Activated CD4-positive, alpha-beta memory T cell treated with anti-CD3 and anti-CD28 coated beads, Interleukin-2, amount 10 ng/mL, durations not matched to agents 7 days and 5 days (primary cell): ENCODE results near the gene PPDPF. TPM values are rescaled to one million over a fixed set of nuclear protein-coding genes. Genes with fewer than 3 reads are reported as not detected.
"Not testable (repeated sequence)": the region's sequence is repeated elsewhere in the genome, so short reads cannot be mapped to it uniquely, and the experiment has no call there.

Source experiments
- CTCF ChIA-PET: fragments of 350-600 bp; sonication (Branson Sonifier 250); formaldehyde crosslinking; loops from one replicate; lab custom pipeline; 2021; ENCODE audit warnings: antibody characterized with exemption, inconsistent platforms; lab: Charles Lee
- POLR2A ChIA-PET: fragments of 350-600 bp; sonication (Branson Sonifier 250); formaldehyde crosslinking; loops from one replicate; lab custom pipeline; 2021; ENCODE audit warnings: antibody characterized with exemption; lab: Charles Lee
- DNase-seq: peaks from one replicate; pipeline ENCODE4 v3.0.0-alpha.2; 2020
- H3K27ac Mint-ChIP-seq: one replicate; pipeline ENCODE4 v1.8.0; 2021; ENCODE audit warnings: mild to moderate bottlenecking, mixed read lengths
- H3K27me3 Mint-ChIP-seq: one replicate; pipeline ENCODE4 v1.8.0; 2021; ENCODE audit warnings: mixed read lengths
- H3K36me3 Mint-ChIP-seq: one replicate; pipeline ENCODE4 v1.8.0; 2021; ENCODE audit warnings: low read depth, mixed read lengths
- H3K4me1 Mint-ChIP-seq: one replicate; pipeline ENCODE4 v1.8.0; 2021; ENCODE audit warnings: mixed read lengths
- H3K4me3 Mint-ChIP-seq: one replicate; pipeline ENCODE4 v1.8.0; 2021; ENCODE audit warnings: mild to moderate bottlenecking, mixed read lengths
- H3K9me3 Mint-ChIP-seq: one replicate; pipeline ENCODE4 v1.8.0; 2021; ENCODE audit warnings: mixed read lengths
- total RNA-seq, 2 experiments: library from RNA; stranded (reverse); gene quantifications; one replicate each; pipeline ENCODE4 v1.2.3, GENCODE V29; 2021

PPDPF gene
- total RNA-seq, 2 experiments from 2014 or later: 228 to 232 TPM

- Mint-ChIP-seq H3K27me3 (no peaks in the 10 kb centered on the region), H3K27ac (no peak overlapping the region), H3K4me3 (no peak overlapping the region), H3K36me3 (peaks cover 50% of the 10 kb centered on the region), H3K9me3 (no peaks in the 10 kb centered on the region), H3K4me1 (peaks cover 32% of the 10 kb centered on the region)
- no peak for DNase-seq
- ChIA-PET CTCF (interaction anchor here (0.5 kb wide), 1 partner anchor 10 kb away, joined by 4 read pairs; no protein-coding TSS in a partner anchor), POLR2A (interaction anchor here (1.2 to 2.8 kb wide), 4 partner anchors 8 to 28 kb away, joined by 3 to 18 read pairs (median 6); partner anchors contain the start of genes FNDC11, HELZ2 and PTK6)
These were observed 45.3 kb downstream of the PPDPF start for GRCh38 chr20:63565699-63566335.

GRCh38 chr20:63566395-63567135, 46.0 kb downstream of the PPDPF start:
- H3K27me3 Mint-ChIP-seq: no peaks in the 10 kb centered on the region
- H3K9me3 Mint-ChIP-seq: no peaks in the 10 kb centered on the region
- H3K36me3 Mint-ChIP-seq: peaks cover 42% of the 10 kb centered on the region
- H3K4me1 Mint-ChIP-seq: peaks cover 32% of the 10 kb centered on the region
- ChIA-PET CTCF (interaction anchor here (0.5 to 0.6 kb wide), 2 partner anchors 9 to 14 kb away, joined by 3 to 4 read pairs; no protein-coding TSS in a partner anchor), POLR2A (interaction anchor here (1.2 to 2.8 kb wide), 8 partner anchors 8 to 472 kb away, joined by 3 to 19 read pairs (median 5); partner anchors contain the start of genes HELZ2, PPDPF and PTK6)
- no peak overlapping the region for H3K4me3 Mint-ChIP-seq
- DNase-seq: no peak
- H3K27ac Mint-ChIP-seq: no peak overlapping the region

DNA sequence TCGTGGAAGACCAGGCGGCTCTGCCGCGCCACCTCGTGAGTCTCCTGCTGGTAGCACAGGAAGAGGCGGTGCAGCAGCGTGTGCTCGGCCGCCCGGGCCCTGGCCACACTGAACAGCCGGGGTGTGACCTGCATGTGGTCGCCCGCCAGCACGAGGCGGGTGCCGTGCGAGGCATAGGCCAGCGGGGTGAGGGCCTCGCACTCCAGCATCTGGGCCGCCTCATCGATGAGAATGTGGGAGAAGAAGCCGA, 46.5 kb downstream of the PPDPF start:
- Mint-ChIP-seq H3K36me3 (peaks cover 37% of the 10 kb centered on the region), H3K27me3 (no peaks in the 10 kb centered on the region), H3K4me1 (peaks cover 32% of the 10 kb centered on the region), H3K4me3 (no peak overlapping the region), H3K9me3 (no peaks in the 10 kb centered on the region), H3K27ac (peak overlapping the region; percentile 73)
- ChIA-PET POLR2A (interaction anchor here (0.7 to 2.8 kb wide), 15 partner anchors 12 to 471 kb away, joined by 3 to 19 read pairs (median 5); partner anchors contain the start of genes GMEB2, PPDPF, PTK6 and RTEL1), CTCF (interaction anchor here (0.6 to 2.4 kb wide), 3 partner anchors 14 to 75 kb away, joined by 3 to 10 read pairs (median 8); partner anchors contain the start of gene PTK6)
- DNase-seq: no peak

- ChIA-PET CTCF (interaction anchor here (2.2 to 2.4 kb wide), 2 partner anchors 30 to 74 kb away, joined by 8 to 10 read pairs; partner anchors contain the start of gene PTK6), POLR2A (interaction anchor here (0.7 to 2.8 kb wide), 18 partner anchors 13 to 471 kb away, joined by 3 to 19 read pairs (median 4); partner anchors contain the start of genes DNAJC5, GMEB2, PPDPF and PTK6)
- no peaks in the 10 kb centered on the region for H3K27me3 Mint-ChIP-seq
- H3K4me1 Mint-ChIP-seq: peaks cover 32% of the 10 kb centered on the region
- peak overlapping the region; percentile 73 for H3K27ac Mint-ChIP-seq
- DNase-seq: peak; percentile 76
- peaks cover 37% of the 10 kb centered on the region for H3K36me3 Mint-ChIP-seq
- H3K9me3 Mint-ChIP-seq: no peaks in the 10 kb centered on the region
- peak overlapping the region; percentile 63 for H3K4me3 Mint-ChIP-seq
These were observed 47.0 kb downstream of the PPDPF start for GRCh38 chr20:63567386-63568169.

DNA sequence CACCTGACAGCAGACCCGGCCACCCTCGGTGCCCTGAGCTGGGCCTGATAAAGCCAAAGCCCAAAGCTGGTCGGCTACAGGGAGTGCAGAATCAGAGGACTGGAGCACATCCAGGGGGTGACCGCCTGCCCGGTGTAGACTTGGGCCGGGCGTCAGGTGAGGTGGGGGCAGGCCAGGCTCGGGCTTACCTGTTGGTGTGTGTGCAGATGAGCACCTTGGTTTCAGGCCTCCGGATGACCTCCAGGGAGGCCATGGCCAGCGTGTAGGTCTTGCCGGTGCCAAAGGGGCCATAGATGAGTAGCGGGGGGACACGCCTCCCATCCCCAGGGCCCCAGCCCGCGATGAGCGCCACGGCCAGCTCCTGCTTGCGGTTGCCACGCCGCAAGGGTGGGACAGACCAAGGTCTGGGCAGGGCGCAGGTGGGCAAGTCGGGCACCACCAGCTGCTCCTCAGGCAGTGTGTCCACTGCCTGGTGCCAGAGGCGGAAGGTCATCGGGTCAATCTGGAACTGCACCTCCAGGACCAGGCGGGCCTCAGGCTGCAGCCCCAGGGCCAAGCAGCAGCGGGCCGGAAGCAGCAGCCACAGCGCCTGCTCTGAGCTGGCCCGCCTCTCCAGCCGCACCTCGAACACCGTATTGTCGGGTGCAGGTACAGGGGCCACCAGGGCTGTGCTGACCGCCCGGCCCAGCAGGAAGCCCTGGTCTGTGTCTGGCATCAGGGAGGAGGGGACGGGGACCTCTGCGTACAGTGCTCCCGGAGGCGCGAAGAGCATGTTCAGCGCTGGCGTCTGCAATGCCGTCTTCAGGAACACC, 47.8 kb downstream of the PPDPF start:
- ChIA-PET CTCF (interaction anchor here (2.2 to 2.4 kb wide), 2 partner anchors 31 to 73 kb away, joined by 8 to 10 read pairs; partner anchors contain the start of gene PTK6), POLR2A (interaction anchor here (0.6 to 2.8 kb wide), 15 partner anchors 16 to 470 kb away, joined by 3 to 19 read pairs (median 5); partner anchors contain the start of genes DNAJC5, GMEB2, PPDPF and PTK6)
- peaks cover 32% of the 10 kb centered on the region for H3K4me1 Mint-ChIP-seq
- H3K9me3 Mint-ChIP-seq: no peaks in the 10 kb centered on the region
- no peaks in the 10 kb centered on the region for H3K27me3 Mint-ChIP-seq
- DNase-seq: peak; percentile 47
- H3K4me3 Mint-ChIP-seq: peak overlapping the region; percentile 63
- peaks cover 37% of the 10 kb centered on the region for H3K36me3 Mint-ChIP-seq
- peak overlapping the region; percentile 73 for H3K27ac Mint-ChIP-seq

- H3K27me3 Mint-ChIP-seq: no peaks in the 10 kb centered on the region
- H3K4me1 Mint-ChIP-seq: peaks cover 32% of the 10 kb centered on the region
- peaks cover 33% of the 10 kb centered on the region for H3K36me3 Mint-ChIP-seq
- ChIA-PET POLR2A (interaction anchor here (1.0 to 2.7 kb wide), 9 partner anchors 17 to 129 kb away, joined by 3 to 19 read pairs (median 5); partner anchors contain the start of gene PPDPF), CTCF (interaction anchor here (2.2 to 2.4 kb wide), 2 partner anchors 32 to 72 kb away, joined by 8 to 10 read pairs; partner anchors contain the start of gene PTK6)
- no peaks in the 10 kb centered on the region for H3K9me3 Mint-ChIP-seq
- H3K4me3 Mint-ChIP-seq: peak overlapping the region; percentile 7
- H3K27ac Mint-ChIP-seq: no peak overlapping the region
- DNase-seq: peak; percentile 33
These were observed 48.7 kb downstream of the PPDPF start for GRCh38 chr20:63568986-63569949.

GRCh38 chr20:63570281-63571086, 49.9 kb downstream of the PPDPF start:
- POLR2A ChIA-PET: interaction anchor here (1.4 kb wide), 2 partner anchors 10 to 50 kb away, joined by 3 to 4 read pairs; partner anchors contain the start of gene PPDPF
- no peak for DNase-seq
- H3K4me3 Mint-ChIP-seq: no peak overlapping the region
- H3K4me1 Mint-ChIP-seq: peaks cover 35% of the 10 kb centered on the region
- CTCF ChIA-PET: no interaction called here
- H3K27ac Mint-ChIP-seq: no peak overlapping the region
- H3K27me3 Mint-ChIP-seq: peaks cover 5% of the 10 kb centered on the region
- H3K9me3 Mint-ChIP-seq: no peaks in the 10 kb centered on the region
- H3K36me3 Mint-ChIP-seq: peaks cover 28% of the 10 kb centered on the region

DNA sequence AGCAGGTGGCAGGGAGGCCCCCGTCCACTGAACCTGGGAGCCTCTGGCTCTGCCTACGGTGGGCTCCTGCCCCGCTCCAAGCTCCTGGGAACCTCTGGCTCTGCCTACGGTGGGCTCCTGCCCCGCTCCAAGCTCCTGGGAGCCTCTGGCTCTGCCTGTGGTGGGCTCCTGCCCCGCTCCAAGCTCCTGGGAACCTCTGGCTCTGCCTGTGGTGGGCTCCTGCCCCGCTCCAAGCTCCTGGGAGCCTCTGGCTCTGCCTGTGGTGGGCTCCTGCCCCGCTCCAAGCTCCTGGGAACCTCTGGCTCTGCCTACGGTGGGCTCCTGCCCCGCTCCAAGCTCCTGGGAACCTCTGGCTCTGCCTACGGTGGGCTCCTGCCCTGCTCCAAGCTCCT, 50.5 kb downstream of the PPDPF start:
- H3K27me3 Mint-ChIP-seq, H3K9me3 Mint-ChIP-seq, DNase-seq, CTCF ChIA-PET, H3K4me3 Mint-ChIP-seq, H3K27ac Mint-ChIP-seq: not testable (repeated sequence)
- H3K36me3 Mint-ChIP-seq: peaks cover 23% of the 10 kb centered on the region
- POLR2A ChIA-PET: interaction anchor here (1.4 kb wide), 2 partner anchors 10 to 50 kb away, joined by 3 to 4 read pairs; partner anchors contain the start of gene PPDPF
- peaks cover 36% of the 10 kb centered on the region for H3K4me1 Mint-ChIP-seq
